GM19240 (cell line): Measurements from ENCODE around the gene ARID5B.

Experiments used
- DNase-seq: peaks from one replicate; pipeline ENCODE4 v3.0.0; 2011; ENCODE audit warnings: low spot score; ENCODE audit not compliant: insufficient read length

Gene ARID5B

GRCh38 chr10:61888744-61889143 is 12.8 kb upstream of the ARID5B start:
- no peak for DNase-seq

- DNase-seq: no peak
Measured at GRCh38 chr10:61890430-61890829, 11.1 kb upstream of the ARID5B start.

- no peak for DNase-seq
Measured at GRCh38 chr10:61890881-61891409, 10.6 kb upstream of the ARID5B start.

- no peak for DNase-seq
Measured at GRCh38 chr10:61891906-61892585, 9.5 kb upstream of the ARID5B start.

GRCh38 chr10:61892961-61893360 is 8.5 kb upstream of the ARID5B start:
- DNase-seq: no peak

GRCh38 chr10:61894133-61894532 is 7.4 kb upstream of the ARID5B start:
- no peak for DNase-seq

GRCh38 chr10:61895898-61896600 is 5.5 kb upstream of the ARID5B start:
- DNase-seq: no peak

- DNase-seq: peak; percentile 66
Measured at GRCh38 chr10:61896854-61897661, 4.4 kb upstream of the ARID5B start.

- no peak for DNase-seq
Measured at GRCh38 chr10:61897671-61898434, 3.6 kb upstream of the ARID5B start.

- DNase-seq: no peak
Measured at GRCh38 chr10:61898435-61898778, 3.1 kb upstream of the ARID5B start.

GRCh38 chr10:61899069-61899531 is 2.4 kb upstream of the ARID5B start:
- no peak for DNase-seq

- no peak for DNase-seq
Measured at GRCh38 chr10:61899663-61899996, 1.9 kb upstream of the ARID5B start.

- no peak for DNase-seq
Measured at GRCh38 chr10:61899997-61900828, 1.3 kb upstream of the ARID5B start.

- no peak for DNase-seq
Measured at GRCh38 chr10:61901829-61902444, 438 bp downstream of the ARID5B start.

GRCh38 chr10:61902445-61903220 is 1.1 kb downstream of the ARID5B start:
- DNase-seq: no peak

GRCh38 chr10:61903221-61903927 is 1.9 kb downstream of the ARID5B start:
- DNase-seq: no peak

- no peak for DNase-seq
Measured at GRCh38 chr10:61903928-61904344, 2.4 kb downstream of the ARID5B start.
